ENCODE results near the gene MRPS27. TPM values are rescaled to one million over a fixed set of nuclear protein-coding genes. Genes with fewer than 3 reads are reported as not detected.

The MRPS27 gene
- total RNA-seq, 1 experiment from 2014 or later: 61.2 TPM

GRCh38 chr5:72187388-72188075, 132.5 kb downstream of the MRPS27 start:
- Mint-ChIP-seq H3K27ac (ENCODE audit: unreplicated experiment) (no peak overlapping the region), H3K27me3 (ENCODE audit: unreplicated experiment) (no peaks in the 10 kb centered on the region), H3K36me3 (ENCODE audit: insufficient read depth, unreplicated experiment) (peaks cover 4% of the 10 kb centered on the region), H3K4me1 (ENCODE audit: low read depth, unreplicated experiment) (no peaks in the 10 kb centered on the region), H3K9me3 (ENCODE audit: low read depth, unreplicated experiment) (no peaks in the 10 kb centered on the region), H3K4me3 (ENCODE audit: low read depth, unreplicated experiment) (no peak overlapping the region)
- TF ChIP-seq CTCF (IDR thresholded peaks at IDR 0.05; ENCODE audit: unreplicated experiment): no peak
- no peak for DNase-seq
- intact Hi-C loops (cut with micrococcal nuclease; ENCODE audit: unreplicated experiment): no loop called here
- CTCF ChIA-PET: no interaction called here
- no TSS peak for BruUV-seq (replicated peaks)

- BruUV-seq (replicated peaks): no TSS peak
- H3K27ac Mint-ChIP-seq (ENCODE audit: unreplicated experiment): no peak overlapping the region
- peaks cover under 1% of the 10 kb centered on the region for H3K4me1 Mint-ChIP-seq (ENCODE audit: low read depth, unreplicated experiment)
- H3K9me3 Mint-ChIP-seq (ENCODE audit: low read depth, unreplicated experiment): no peaks in the 10 kb centered on the region
- peaks cover 4% of the 10 kb centered on the region for H3K36me3 Mint-ChIP-seq (ENCODE audit: insufficient read depth, unreplicated experiment)
- no peaks in the 10 kb centered on the region for H3K27me3 Mint-ChIP-seq (ENCODE audit: unreplicated experiment)
- intact Hi-C loops (cut with micrococcal nuclease; ENCODE audit: unreplicated experiment): no loop called here
- CTCF ChIA-PET: no interaction called here
- DNase-seq: no peak
- no peak overlapping the region for H3K4me3 Mint-ChIP-seq (ENCODE audit: low read depth, unreplicated experiment)
- no peak for TF ChIP-seq CTCF (IDR thresholded peaks at IDR 0.05; ENCODE audit: unreplicated experiment)
Observed at GRCh38 chr5:72185496-72186329, 134.3 kb downstream of the MRPS27 start.

- Mint-ChIP-seq H3K27me3 (ENCODE audit: unreplicated experiment) (no peaks in the 10 kb centered on the region), H3K36me3 (ENCODE audit: insufficient read depth, unreplicated experiment) (peaks cover 11% of the 10 kb centered on the region), H3K27ac (ENCODE audit: unreplicated experiment) (no peak overlapping the region), H3K4me3 (ENCODE audit: low read depth, unreplicated experiment) (no peak overlapping the region), H3K4me1 (ENCODE audit: low read depth, unreplicated experiment) (peaks cover 13% of the 10 kb centered on the region), H3K9me3 (ENCODE audit: low read depth, unreplicated experiment) (no peaks in the 10 kb centered on the region)
- BruUV-seq (replicated peaks): no TSS peak
- TF ChIP-seq CTCF (IDR thresholded peaks at IDR 0.05; ENCODE audit: unreplicated experiment): no peak
- no peak for DNase-seq
- intact Hi-C loops (cut with micrococcal nuclease; ENCODE audit: unreplicated experiment): no loop called here
- CTCF ChIA-PET: no interaction called here
Observed at GRCh38 chr5:72184408-72184807, 135.6 kb downstream of the MRPS27 start.

GRCh38 chr5:72183101-72183520, 136.9 kb downstream of the MRPS27 start:
- peaks cover 26% of the 10 kb centered on the region for H3K4me1 Mint-ChIP-seq (ENCODE audit: low read depth, unreplicated experiment)
- intact Hi-C loops (cut with micrococcal nuclease; ENCODE audit: unreplicated experiment): no loop called here
- no peaks in the 10 kb centered on the region for H3K9me3 Mint-ChIP-seq (ENCODE audit: low read depth, unreplicated experiment)
- TF ChIP-seq CTCF (IDR thresholded peaks at IDR 0.05; ENCODE audit: unreplicated experiment): no peak
- H3K27me3 Mint-ChIP-seq (ENCODE audit: unreplicated experiment): no peaks in the 10 kb centered on the region
- CTCF ChIA-PET: no interaction called here
- H3K36me3 Mint-ChIP-seq (ENCODE audit: insufficient read depth, unreplicated experiment): peaks cover 12% of the 10 kb centered on the region
- no peak overlapping the region for H3K4me3 Mint-ChIP-seq (ENCODE audit: low read depth, unreplicated experiment)
- no peak for DNase-seq
- BruUV-seq (replicated peaks): no TSS peak
- no peak overlapping the region for H3K27ac Mint-ChIP-seq (ENCODE audit: unreplicated experiment)

Data from Calu3 (cell line).